HG03460 (cell line): ENCODE results near the gene AIFM3.

Experiments used
- ATAC-seq: cut with Tn5 transposase; IDR thresholded peaks from one replicate; pipeline ENCODE4 v1.9.1; 2021; ENCODE audit not compliant: unreplicated experiment

AIFM3 gene

DNA sequence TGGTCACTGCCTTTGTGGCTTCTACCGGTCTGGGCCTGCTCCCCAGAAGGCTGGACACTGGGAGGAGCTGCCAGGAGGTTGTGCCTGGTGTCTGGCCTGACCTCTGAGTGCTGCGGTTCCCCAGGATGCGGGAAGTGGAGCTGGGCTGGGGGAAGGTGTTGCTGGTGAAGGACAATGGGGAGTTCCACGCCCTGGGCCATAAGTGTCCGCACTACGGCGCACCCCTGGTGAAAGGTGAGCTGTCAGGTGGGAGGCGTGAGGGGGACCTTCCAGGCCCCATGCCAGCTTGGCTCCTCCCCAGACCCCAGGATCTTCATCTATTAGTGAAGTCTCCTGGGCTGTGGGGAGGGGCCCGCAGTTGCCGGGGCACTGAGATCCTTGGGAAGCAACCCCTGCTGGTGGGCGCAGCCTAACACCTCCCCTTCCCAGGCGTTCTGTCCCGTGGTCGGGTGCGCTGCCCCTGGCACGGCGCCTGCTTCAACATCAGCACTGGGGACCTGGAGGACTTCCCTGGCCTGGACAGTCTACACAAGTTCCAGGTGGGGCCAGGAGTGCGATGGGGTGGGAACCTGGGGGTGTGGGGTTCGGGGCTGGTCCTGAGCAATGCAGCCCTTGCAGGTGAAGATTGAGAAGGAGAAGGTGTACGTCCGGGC, 6.7 kb downstream of the AIFM3 start:
- no peak for ATAC-seq

DNA sequence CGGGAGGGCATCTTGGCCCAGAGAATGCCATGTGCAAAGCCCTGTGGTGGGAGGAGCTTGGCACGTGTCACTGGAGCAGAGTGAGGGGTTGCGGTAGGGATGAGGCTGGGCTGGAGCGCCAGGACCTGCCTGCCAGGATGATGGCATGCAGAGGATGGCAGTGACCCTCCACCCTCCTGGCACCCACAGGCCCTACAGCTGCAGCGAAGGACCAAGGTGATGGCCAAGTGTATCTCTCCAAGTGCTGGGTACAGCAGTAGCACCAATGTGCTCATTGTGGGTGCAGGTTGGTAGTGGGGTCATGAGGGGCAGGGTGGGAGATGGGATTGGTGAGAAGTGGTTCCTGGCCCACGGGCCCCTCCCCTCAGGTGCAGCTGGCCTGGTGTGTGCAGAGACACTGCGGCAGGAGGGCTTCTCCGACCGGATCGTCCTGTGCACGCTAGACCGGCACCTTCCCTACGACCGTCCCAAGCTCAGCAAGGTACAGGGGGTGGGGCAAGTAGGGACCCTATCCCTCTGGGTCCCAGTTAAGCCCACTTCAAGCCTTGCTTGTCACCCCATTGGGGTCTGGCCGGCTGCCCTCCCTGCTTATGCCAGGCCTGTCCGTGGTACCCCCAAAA, 7.4 kb downstream of the AIFM3 start:
- no peak for ATAC-seq

DNA sequence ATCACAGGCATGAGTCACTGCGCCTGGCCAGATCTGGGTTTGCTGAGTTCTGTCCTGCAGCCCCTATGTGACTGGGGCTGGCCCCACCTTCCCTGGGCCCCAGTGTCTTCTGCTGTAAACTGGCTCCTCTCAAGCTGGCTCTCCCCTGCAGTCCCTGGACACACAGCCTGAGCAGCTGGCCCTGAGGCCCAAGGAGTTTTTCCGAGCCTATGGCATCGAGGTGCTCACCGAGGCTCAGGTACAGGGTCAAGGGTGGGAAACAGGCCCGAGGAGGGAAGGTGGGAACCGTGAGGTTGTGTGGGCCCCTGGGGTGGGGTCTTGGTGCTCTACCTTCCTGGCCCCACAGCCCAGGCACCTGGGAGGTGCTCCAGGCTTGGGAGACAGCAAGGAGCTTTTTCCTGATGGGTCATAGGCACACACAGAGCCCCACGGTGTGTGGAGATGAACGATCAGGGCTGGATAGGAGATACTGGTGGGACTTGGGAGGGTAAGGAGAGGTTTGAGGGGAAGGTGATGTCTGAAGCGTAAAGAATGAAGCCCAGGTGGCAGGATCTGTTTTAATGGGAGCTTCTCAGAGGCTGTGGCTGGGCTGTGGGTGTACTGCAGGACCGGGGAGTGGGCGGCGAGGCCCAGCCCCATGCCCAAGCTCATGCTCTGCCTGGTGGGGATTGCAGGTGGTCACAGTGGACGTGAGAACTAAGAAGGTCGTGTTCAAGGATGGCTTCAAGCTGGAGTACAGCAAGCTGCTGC, 8.7 kb downstream of the AIFM3 start:
- no peak for ATAC-seq

DNA sequence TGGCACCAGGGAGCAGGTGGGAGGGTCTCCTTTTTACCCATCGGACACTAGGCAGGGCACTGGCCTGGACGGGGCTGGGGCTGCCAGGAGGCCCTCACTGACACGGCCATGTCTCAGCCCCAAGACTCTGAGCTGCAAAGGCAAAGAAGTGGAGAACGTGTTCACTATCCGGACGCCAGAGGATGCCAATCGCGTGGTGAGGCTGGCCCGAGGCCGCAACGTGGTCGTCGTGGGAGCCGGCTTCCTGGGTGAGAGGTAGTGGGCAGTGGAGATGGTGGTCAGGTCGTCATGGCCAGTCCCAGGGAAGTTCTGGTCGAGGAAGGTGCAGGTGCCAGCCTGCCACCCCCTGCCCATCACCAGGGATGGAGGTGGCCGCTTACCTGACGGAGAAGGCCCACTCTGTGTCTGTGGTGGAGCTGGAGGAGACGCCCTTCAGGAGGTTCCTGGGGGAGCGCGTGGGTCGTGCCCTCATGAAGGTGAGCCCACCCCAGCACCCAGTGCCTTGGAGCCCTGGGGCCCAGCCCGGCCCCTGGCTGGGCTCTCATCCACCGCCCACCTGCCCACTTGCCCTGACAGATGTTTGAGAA, 9.3 kb downstream of the AIFM3 start:
- ATAC-seq = no peak

DNA sequence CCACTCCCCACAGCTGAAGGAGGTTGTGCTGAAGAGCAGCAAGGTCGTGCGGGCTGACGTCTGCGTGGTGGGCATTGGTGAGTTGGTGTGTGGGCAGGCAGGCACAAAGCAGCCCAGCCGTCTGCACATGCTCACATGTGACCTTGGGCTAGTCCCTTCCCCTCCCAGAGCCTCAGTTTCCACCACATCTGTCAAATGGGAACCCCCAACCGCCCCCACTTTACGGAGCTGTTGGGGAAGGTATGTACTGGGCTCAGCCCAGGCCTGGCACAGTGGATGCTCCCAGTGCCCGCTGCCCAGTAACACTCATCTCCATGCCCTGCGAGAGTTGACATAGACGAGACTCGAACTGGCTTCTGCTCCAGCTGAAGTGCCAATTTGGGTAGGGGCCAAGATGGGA, 10.0 kb downstream of the AIFM3 start:
- ATAC-seq = no peak

DNA sequence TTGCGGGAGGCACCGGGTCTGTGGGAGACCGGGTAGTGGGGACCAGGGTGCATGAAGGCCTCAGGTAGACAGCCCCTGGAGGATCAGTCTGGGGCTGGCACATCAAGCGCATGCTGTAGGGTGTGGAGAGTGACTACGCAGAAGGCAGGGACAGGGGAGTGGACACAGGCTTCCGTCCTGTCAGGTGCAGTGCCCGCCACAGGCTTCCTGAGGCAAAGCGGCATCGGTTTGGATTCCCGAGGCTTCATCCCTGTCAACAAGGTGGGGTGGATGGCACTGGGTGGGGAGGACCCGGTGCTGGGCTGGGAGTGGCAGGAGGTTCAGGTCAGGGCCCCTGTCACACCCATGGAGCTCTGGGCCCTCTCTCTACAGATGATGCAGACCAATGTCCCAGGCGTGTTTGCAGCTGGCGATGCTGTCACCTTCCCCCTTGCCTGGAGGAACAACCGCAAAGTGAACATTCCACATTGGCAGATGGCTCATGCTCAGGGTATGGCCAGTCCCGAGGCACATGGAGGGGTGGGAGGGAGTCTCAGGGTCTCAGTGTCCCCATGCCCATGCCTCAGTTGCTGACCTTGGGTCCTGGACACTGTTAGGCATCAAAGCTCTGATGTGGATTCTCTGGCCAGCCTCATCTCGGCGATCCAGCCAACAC, 10.6 kb downstream of the AIFM3 start:
- no peak for ATAC-seq

DNA sequence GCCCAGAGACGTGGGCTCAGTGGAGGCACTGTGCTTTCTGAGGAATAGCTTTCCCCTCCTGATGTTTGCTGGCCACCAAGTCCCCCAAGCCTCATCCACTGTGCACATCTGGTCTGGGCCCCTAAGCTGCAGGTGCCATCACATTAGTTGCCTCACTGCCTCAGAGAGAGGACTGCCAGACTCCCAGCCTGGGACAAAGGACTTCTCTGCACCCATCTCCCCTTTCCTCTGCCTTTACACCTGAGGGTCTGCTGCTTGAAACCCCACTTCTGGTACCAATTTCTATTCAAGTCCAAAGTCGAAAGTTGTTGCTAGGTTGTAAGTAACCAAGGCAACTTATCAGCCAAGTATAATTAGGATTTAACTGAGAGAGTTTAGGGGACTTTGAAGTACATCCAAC, 11.4 kb downstream of the AIFM3 start:
- no peak for ATAC-seq

DNA sequence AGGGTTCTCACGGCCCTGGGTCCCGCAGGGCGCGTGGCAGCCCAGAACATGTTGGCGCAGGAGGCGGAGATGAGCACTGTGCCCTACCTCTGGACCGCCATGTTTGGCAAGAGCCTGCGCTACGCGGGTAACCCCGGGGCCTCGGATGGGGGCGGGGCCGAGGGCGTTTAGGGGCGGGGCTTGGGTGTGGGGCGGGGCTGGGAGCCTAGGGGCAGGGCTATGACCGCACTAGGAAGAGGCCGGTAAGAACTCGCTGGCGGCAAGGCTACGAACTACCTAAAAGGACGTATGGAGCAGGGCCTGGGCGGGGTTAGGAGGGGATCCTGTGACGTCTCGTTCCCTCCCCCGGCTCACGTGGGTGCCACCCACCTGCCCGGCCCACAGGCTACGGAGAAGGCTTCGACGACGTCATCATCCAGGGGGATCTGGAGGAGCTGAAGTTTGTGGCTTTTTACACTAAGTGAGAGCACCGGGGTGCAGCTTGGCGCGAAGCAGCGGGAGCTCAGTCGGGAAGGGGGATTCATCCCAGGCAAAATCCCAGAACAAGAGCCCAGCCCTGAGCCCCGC, 12.3 kb downstream of the AIFM3 start:
- ATAC-seq = no peak

DNA sequence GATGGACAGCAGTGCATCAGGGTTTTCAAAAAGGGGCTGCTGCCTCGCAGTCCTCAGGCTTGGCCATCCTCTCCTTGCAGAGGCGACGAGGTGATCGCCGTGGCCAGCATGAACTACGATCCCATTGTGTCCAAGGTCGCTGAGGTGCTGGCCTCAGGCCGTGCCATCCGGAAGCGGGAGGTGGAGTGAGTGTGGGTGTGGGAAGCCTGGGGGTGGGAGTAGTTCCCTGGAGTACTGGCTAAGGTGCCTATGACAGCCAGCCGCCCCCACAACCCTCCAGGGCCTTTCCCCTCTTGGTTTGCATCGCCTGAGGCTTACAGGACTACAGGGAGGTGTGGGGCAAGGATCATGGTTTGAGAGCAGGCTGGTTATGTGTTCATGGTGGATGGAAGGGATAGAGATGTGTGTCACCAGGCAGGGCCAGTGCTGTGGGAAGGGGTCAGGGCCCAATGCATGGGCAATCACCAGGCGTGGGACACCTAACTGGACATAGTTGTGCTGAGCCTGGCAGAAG, 12.9 kb downstream of the AIFM3 start:
- ATAC-seq = no peak

DNA sequence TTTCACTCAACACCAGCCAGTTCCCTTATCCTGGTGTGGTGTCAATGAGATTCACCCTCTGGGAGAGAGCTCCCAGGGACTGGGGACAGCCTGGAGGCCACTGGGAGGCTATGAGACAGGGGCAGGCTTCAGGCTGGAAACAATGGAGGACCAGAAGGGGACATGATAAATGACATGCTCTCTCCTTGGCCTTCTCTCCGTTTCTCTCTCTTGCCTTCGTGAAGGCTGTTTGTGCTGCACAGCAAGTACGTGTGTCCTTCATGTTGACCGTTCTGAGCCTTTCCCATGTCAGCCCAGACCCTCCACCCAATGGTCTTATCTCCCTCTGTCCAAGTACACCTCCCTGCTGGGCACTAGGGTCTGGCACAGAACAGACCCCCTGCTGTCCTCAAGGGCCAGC, 13.5 kb downstream of the AIFM3 start:
- no peak for ATAC-seq

DNA sequence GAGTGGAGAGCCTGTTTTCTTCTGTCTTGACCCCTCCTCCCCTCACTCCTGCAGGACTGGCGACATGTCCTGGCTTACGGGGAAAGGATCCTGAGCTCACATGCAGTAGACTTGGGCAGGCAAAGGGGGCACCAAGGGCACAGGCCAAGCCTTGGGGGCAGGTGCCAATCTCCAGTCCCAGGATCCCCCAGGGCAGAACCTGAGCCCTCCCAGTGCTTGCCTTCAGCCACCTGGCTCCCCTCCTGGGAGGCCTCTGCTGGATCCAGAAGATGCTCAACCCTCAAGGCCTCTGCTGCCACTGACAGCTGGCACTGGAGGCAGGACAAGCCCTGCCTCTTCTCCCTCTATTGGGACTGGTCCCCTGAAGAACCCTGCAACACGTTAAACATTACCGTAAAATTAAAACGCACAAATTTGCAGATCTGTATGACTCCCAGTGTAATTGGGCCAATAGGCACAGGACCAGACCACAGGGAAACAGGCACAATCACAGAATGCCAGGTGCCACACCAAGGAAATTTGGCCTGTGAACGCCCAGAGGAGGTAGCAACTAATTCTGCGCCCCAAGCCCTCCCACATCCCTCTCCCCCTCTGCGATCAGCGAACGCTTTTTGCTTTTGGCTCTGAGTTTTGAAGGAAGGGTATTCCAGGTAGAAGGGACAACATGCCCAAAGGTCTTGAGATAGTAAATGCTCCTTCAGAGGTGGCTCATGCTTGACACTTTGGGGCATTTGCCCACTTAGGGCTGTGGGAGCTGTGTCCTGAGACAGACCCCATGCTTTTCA, 14.1 kb downstream of the AIFM3 start:
- no peak for ATAC-seq

DNA sequence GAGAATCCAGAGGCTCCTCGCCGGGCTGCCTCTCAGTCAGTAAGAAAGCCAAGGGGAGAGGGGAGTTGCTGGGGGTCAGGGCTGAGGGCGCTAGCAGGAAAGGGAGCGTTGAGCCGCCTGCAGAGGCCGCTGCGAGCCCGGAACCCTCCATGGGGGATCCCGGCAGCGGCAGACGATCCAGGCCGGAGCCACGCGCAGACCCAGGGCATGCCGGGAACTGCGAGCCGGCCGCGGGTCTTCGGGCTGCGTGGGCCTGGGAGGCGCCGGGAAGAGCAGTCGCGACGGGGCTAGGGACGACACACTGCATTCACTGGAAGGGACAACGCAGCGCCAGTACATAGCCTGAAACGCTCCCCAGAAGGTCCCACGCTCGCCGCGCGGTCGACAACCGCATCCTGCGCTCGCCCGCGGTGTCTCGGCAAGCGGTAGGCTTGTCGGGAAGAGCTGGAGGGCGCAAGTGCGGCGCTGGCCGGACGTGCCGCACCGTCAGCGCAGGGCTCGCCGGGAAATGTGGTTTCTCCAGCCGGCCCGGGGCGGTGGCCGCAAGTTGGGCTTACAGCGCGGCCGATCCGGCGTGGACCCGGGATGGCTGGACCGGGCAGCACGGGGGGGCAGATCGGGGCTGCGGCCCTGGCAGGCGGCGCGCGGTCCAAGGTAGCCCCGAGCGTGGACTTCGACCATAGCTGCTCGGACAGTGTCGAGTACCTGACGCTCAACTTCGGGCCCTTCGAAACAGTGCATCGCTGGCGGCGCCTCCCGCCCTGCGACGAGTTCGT, 14.9 kb downstream of the AIFM3 start, which contains the start of gene LZTR1:
LZTR1 (plus strand) TSS at position 511 of the 776 bp plus-strand sequence; CDS start at position 586, 75 bp downstream.
- peak; percentile 72 for ATAC-seq

DNA sequence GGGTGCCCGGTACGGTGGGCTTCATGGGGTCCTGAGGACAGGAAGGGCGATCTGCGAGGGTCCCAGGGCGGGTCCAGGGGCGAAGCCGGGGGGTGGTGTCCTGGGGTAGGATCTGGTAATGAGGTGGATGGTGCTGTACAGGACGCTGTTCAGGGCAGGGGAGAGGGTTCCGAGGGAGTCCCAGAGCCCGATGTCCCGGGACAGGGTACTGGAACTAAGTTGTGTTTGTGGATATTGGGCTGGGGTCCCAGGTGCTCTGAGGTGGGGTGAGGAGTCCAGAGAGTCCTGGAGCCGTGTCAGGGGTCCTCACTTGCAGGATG, 15.5 kb downstream of the AIFM3 start:
- ATAC-seq = peak; percentile 12

DNA sequence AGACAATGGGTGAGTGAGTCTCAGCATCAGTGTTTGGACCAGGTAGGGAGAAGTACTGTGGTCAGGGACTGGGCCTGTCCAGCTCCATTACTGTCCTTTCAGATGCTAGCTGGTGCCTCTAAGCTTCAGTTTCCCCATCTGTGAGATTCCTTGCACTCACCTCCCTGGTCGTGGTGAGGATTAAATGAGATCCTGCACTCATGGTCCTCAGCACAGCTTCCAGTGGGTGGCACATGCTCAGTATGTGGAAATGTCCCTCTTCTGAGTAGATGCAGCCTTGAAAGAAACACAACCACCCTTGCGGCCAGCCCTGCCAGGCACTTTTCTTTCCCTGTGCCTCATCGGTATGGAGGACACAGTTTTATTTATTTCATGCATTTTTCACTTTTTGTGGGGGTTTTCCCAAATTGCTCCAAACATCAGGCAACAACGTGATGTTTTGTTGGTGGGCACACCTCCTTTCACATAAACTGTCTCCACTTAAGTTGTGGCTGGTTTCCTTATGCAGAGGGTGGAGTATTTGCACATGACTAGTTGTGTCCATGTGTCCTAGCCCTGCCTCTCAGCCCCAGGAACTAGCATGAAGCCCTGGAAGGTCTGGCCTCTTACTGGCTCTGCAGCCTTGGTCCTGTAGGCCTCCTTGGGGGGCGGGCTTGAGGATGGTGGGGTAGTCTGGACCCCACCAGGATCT, 16.2 kb downstream of the AIFM3 start:
- ATAC-seq = no peak

DNA sequence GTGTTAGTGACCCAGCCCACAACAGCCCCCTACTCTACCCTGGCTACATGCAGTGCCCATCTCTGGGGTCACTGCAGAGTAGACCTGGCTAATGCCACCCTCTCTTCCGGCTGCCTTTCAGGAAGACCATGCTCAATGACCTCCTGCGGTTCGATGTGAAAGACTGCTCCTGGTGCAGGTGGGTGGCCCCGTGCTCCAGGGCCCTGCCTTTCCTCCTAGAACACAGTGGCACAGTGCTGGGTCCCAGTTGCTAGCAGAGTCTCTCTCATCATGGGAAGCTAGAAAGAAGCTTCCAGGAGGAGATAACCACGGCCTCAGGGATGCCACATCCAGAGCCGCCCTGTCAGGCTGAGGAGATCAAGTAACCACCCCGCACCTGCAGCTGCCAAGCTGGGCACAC, 18.7 kb downstream of the AIFM3 start:
- no peak for ATAC-seq

DNA sequence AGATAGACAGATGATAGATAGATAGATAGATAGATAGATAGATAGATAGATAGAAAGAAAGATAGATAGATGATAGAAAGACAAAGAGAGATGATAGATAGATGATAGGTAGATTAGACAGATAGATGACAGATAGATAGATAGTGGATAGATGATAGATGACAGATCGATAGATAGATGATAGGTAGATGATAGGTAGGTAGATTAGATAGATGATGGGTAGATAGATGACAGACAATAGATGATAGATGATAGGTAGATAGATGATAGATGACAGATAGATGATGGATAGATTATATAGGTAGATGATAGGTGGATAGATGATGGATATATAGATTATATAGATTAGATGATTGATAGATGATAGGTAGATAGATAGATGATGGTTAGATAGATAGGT, 19.3 kb downstream of the AIFM3 start:
- no peak for ATAC-seq

DNA sequence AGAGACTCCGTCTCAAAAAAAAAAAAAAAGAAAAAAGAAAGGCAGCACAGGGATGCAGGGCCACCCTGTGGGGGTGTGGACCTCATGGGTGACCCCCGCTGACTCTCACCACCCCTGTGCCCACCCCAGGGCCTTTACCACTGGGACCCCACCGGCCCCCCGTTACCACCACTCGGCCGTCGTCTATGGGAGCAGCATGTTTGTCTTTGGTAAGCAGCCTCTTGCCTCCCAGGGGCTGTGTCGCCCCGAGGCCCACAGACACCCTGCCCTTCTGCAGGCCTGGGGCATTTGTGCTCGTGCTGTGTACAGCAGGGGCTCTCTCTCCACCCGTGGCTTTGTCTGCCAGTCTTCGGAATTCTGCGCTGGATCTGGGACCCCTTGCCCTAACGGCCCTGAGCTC, 20.3 kb downstream of the AIFM3 start:
- ATAC-seq = no peak

DNA sequence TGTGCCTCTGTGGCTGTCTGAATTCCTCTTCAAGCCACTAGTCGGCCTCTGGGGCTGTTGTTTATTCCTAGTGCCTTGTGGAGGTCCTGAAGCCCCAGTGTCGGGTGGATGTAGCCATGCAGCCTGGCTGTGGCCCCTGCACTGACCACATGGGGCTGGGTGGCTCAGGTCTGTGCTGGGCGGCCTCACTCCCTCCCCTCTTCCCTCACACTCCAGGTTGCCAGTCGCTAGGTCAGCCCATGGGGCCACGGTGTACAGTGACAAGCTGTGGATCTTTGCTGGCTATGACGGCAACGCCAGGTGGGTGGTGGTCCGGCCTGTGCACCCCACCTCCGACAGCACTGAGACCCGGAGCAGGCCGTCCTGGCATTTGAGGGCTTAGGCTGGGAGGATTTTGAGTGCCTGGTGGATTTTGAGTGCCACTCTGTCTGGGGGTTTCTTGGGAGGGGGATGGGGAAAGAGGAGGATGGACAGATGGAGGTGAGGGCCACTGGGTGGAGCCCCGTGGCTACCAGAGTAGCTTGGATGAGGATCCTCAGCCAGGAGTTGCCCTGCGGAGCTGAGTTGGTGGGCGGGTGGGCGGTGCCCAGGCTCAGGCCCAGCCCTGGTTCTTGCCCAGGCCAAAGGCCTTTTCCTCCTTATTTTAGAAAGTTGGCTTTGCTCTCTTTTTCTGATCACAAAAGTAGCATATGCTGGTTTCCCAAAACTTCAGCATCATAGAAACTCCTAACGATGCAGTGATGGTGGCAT, 21.7 kb downstream of the AIFM3 start:
- ATAC-seq = no peak
